ENCODE data around the gene BACH2. TPM values are rescaled to one million over a fixed set of nuclear protein-coding genes. Genes with fewer than 3 reads are reported as not detected.

Gene BACH2
- total and polyA plus RNA-seq, 2 experiments from 2014 or later, result 1.6 to 5.7 TPM

- TF ChIP-seq ETS1 (IDR thresholded peaks at IDR 0.05) (no peak), ZNF114 (CRISPR knock-in tag; IDR thresholded peaks at IDR 0.05) (no peak), ZNF331 (CRISPR knock-in tag; IDR thresholded peaks at IDR 0.05; ENCODE audit: low read depth) (no peak), EZH2phosphoT487 (IDR thresholded peaks at IDR 0.05; ENCODE audit: unreplicated experiment) (no peak), CREB1 (CRISPR knock-in tag; IDR thresholded peaks at IDR 0.05; ENCODE audit: low read depth) (no peak), STAT1 (IDR thresholded peaks at IDR 0.05; ENCODE audit: unreplicated experiment) (no peak), NANOG (IDR thresholded peaks at IDR 0.05; ENCODE audit: borderline replicate concordance) (no peak), POLR2AphosphoS5 (IDR thresholded peaks at IDR 0.05; ENCODE audit: low read depth) (no peak)
Measured at GRCh38 chr6:90249034-90249433, 47.6 kb downstream of the BACH2 start (continued).

- H3K9me3 Mint-ChIP-seq, result no peaks in the 10 kb centered on the region
- H3K4me1 Mint-ChIP-seq, result no peaks in the 10 kb centered on the region
- H3K27ac ChIP-seq (ENCODE audit: low read depth), result no peak overlapping the region
- H3K27ac Mint-ChIP-seq, result no peak overlapping the region
- no peaks in the 10 kb centered on the region for H4K20me1 ChIP-seq (replicated peaks; ENCODE audit: insufficient read depth)
- no peak overlapping the region for H2AFZ ChIP-seq
- no peak overlapping the region for H3K4me3 ChIP-seq
- DNase-seq (ENCODE audit: low spot score), result no peak
- H3K27me3 ChIP-seq (ENCODE audit: insufficient read depth), result no peaks in the 10 kb centered on the region
- H3K4me3 Mint-ChIP-seq, result no peak overlapping the region
- ATAC-seq, result no peak
- H3K9me2 ChIP-seq (ENCODE audit: insufficient read depth), result no peaks in the 10 kb centered on the region
- H3K36me3 ChIP-seq (ENCODE audit: insufficient read depth), result no peaks in the 10 kb centered on the region
- no peaks in the 10 kb centered on the region for H3K4me1 ChIP-seq (ENCODE audit: insufficient read depth)
- no peak overlapping the region for H3K4me2 ChIP-seq
- no peaks in the 10 kb centered on the region for H3F3A ChIP-seq (replicated peaks; ENCODE audit: low read depth)
- H3K27me3 Mint-ChIP-seq (ENCODE audit: insufficient read depth, low read depth, poor library complexity), result peaks cover 5% of the 10 kb centered on the region
- no peaks in the 10 kb centered on the region for H3K79me2 ChIP-seq (replicated peaks; ENCODE audit: insufficient read depth)
- no peaks in the 10 kb centered on the region for H3K36me3 Mint-ChIP-seq (ENCODE audit: low read depth)
- TF ChIP-seq ZNF114 (CRISPR knock-in tag; IDR thresholded peaks at IDR 0.05) (no peak), ZNF331 (CRISPR knock-in tag; IDR thresholded peaks at IDR 0.05; ENCODE audit: low read depth) (no peak), NANOG (IDR thresholded peaks at IDR 0.05; ENCODE audit: borderline replicate concordance) (no peak), CREB1 (CRISPR knock-in tag; IDR thresholded peaks at IDR 0.05; ENCODE audit: low read depth) (no peak), EZH2phosphoT487 (IDR thresholded peaks at IDR 0.05; ENCODE audit: unreplicated experiment) (no peak), ETS1 (IDR thresholded peaks at IDR 0.05) (no peak)
- TF ChIP-seq, protein P1, sequence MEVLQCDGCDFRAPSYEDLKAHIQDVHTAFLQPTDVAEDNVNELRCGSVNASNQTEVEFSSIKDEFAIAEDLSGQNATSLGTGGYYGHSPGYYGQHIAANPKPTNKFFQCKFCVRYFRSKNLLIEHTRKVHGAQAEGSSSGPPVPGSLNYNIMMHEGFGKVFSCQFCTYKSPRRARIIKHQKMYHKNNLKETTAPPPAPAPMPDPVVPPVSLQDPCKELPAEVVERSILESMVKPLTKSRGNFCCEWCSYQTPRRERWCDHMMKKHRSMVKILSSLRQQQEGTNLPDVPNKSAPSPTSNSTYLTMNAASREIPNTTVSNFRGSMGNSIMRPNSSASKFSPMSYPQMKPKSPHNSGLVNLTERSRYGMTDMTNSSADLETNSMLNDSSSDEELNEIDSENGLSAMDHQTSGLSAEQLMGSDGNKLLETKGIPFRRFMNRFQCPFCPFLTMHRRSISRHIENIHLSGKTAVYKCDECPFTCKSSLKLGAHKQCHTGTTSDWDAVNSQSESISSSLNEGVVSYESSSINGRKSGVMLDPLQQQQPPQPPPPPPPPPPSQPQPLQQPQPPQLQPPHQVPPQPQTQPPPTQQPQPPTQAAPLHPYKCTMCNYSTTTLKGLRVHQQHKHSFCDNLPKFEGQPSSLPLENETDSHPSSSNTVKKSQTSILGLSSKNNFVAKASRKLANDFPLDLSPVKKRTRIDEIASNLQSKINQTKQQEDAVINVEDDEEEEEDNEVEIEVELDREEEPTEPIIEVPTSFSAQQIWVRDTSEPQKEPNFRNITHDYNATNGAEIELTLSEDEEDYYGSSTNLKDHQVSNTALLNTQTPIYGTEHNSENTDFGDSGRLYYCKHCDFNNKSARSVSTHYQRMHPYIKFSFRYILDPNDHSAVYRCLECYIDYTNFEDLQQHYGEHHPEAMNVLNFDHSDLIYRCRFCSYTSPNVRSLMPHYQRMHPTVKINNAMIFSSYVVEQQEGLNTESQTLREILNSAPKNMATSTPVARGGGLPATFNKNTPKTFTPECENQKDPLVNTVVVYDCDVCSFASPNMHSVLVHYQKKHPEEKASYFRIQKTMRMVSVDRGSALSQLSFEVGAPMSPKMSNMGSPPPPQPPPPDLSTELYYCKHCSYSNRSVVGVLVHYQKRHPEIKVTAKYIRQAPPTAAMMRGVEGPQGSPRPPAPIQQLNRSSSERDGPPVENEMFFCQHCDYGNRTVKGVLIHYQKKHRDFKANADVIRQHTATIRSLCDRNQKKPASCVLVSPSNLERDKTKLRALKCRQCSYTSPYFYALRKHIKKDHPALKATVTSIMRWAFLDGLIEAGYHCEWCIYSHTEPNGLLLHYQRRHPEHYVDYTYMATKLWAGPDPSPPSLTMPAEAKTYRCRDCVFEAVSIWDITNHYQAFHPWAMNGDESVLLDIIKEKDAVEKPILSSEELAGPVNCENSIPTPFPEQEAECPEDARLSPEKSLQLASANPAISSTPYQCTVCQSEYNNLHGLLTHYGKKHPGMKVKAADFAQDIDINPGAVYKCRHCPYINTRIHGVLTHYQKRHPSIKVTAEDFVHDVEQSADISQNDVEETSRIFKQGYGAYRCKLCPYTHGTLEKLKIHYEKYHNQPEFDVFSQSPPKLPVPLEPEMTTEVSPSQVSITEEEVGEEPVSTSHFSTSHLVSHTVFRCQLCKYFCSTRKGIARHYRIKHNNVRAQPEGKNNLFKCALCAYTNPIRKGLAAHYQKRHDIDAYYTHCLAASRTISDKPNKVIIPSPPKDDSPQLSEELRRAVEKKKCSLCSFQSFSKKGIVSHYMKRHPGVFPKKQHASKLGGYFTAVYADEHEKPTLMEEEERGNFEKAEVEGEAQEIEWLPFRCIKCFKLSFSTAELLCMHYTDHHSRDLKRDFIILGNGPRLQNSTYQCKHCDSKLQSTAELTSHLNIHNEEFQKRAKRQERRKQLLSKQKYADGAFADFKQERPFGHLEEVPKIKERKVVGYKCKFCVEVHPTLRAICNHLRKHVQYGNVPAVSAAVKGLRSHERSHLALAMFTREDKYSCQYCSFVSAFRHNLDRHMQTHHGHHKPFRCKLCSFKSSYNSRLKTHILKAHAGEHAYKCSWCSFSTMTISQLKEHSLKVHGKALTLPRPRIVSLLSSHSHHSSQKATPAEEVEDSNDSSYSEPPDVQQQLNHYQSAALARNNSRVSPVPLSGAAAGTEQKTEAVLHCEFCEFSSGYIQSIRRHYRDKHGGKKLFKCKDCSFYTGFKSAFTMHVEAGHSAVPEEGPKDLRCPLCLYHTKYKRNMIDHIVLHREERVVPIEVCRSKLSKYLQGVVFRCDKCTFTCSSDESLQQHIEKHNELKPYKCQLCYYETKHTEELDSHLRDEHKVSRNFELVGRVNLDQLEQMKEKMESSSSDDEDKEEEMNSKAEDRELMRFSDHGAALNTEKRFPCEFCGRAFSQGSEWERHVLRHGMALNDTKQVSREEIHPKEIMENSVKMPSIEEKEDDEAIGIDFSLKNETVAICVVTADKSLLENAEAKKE (CRISPR knock-in tag; IDR thresholded peaks at IDR 0.05), result no peak
- TF ChIP-seq, protein P2, sequence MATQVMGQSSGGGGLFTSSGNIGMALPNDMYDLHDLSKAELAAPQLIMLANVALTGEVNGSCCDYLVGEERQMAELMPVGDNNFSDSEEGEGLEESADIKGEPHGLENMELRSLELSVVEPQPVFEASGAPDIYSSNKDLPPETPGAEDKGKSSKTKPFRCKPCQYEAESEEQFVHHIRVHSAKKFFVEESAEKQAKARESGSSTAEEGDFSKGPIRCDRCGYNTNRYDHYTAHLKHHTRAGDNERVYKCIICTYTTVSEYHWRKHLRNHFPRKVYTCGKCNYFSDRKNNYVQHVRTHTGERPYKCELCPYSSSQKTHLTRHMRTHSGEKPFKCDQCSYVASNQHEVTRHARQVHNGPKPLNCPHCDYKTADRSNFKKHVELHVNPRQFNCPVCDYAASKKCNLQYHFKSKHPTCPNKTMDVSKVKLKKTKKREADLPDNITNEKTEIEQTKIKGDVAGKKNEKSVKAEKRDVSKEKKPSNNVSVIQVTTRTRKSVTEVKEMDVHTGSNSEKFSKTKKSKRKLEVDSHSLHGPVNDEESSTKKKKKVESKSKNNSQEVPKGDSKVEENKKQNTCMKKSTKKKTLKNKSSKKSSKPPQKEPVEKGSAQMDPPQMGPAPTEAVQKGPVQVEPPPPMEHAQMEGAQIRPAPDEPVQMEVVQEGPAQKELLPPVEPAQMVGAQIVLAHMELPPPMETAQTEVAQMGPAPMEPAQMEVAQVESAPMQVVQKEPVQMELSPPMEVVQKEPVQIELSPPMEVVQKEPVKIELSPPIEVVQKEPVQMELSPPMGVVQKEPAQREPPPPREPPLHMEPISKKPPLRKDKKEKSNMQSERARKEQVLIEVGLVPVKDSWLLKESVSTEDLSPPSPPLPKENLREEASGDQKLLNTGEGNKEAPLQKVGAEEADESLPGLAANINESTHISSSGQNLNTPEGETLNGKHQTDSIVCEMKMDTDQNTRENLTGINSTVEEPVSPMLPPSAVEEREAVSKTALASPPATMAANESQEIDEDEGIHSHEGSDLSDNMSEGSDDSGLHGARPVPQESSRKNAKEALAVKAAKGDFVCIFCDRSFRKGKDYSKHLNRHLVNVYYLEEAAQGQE (IDR thresholded peaks at IDR 0.05; ENCODE audit: unreplicated experiment), result no peak
- TF ChIP-seq, protein P3, sequence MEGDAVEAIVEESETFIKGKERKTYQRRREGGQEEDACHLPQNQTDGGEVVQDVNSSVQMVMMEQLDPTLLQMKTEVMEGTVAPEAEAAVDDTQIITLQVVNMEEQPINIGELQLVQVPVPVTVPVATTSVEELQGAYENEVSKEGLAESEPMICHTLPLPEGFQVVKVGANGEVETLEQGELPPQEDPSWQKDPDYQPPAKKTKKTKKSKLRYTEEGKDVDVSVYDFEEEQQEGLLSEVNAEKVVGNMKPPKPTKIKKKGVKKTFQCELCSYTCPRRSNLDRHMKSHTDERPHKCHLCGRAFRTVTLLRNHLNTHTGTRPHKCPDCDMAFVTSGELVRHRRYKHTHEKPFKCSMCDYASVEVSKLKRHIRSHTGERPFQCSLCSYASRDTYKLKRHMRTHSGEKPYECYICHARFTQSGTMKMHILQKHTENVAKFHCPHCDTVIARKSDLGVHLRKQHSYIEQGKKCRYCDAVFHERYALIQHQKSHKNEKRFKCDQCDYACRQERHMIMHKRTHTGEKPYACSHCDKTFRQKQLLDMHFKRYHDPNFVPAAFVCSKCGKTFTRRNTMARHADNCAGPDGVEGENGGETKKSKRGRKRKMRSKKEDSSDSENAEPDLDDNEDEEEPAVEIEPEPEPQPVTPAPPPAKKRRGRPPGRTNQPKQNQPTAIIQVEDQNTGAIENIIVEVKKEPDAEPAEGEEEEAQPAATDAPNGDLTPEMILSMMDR (conservative IDR thresholded peaks at IDR 0.05; ENCODE audit: low read depth in 2 of 2), result no peak
Measured at GRCh38 chr6:90247262-90247661, 49.4 kb downstream of the BACH2 start.

Data from GM23338 (cell line).